Immature natural killer cell (primary cell): ENCODE results near the gene CEACAM4. TPM values are rescaled to one million over a fixed set of nuclear protein-coding genes. Genes with fewer than 3 reads are reported as not detected.

Source experiments
- DNase-seq, 3 donors: peaks; one replicate each; pipeline ENCODE4 v3.0.0; 2022; ENCODE audit warnings: mixed read lengths in 1 of 3
- H3K27ac Mint-ChIP-seq, 6 donors: one replicate each; pipeline ENCODE4 v1.8.0; 2020; ENCODE audit warnings: mixed read lengths in 6 of 6, mild to moderate bottlenecking in 5 of 6, inconsistent platforms in 4 of 6, moderate library complexity in 3 of 6
- H3K27me3 Mint-ChIP-seq, 3 donors: one replicate each; pipeline ENCODE4 v1.8.0; 2020 to 2021; ENCODE audit warnings: low read depth in 3 of 3, mild to moderate bottlenecking in 3 of 3, mixed read lengths in 3 of 3, moderate library complexity in 3 of 3, inconsistent platforms in 1 of 3
- H3K36me3 Mint-ChIP-seq, 3 donors: one replicate each; pipeline ENCODE4 v1.8.0; 2020; ENCODE audit warnings: mixed read lengths in 3 of 3, inconsistent platforms in 2 of 3, mild to moderate bottlenecking in 2 of 3
- H3K4me1 Mint-ChIP-seq, 2 donors: one replicate each; pipeline ENCODE4 v1.8.0; 2020; ENCODE audit warnings: inconsistent platforms in 2 of 2, mild to moderate bottlenecking in 2 of 2, mixed read lengths in 2 of 2, moderate library complexity in 1 of 2
- H3K4me3 Mint-ChIP-seq, 5 donors: one replicate each; pipeline ENCODE4 v1.8.0; 2020; ENCODE audit warnings: mild to moderate bottlenecking in 5 of 5, mixed read lengths in 5 of 5, inconsistent platforms in 3 of 5, moderate library complexity in 3 of 5
- H3K9me3 Mint-ChIP-seq, 6 donors: one replicate each; pipeline ENCODE4 v1.8.0; 2020; ENCODE audit warnings: mild to moderate bottlenecking in 6 of 6, mixed read lengths in 6 of 6, inconsistent platforms in 4 of 6, moderate library complexity in 3 of 6
- polyA plus RNA-seq, 3 donors: library from polyadenylated mRNA; unstranded; fragments of 300-500 nt; fragmentation: Illumina TruSeq; gene quantifications; one replicate each; pipeline ENCODE4 v1.2.3, GENCODE V29; 2021

The CEACAM4 gene
- polyA plus RNA-seq, 3 donors from 2014 or later, result 0.61 TPM; not detected in 2

DNA sequence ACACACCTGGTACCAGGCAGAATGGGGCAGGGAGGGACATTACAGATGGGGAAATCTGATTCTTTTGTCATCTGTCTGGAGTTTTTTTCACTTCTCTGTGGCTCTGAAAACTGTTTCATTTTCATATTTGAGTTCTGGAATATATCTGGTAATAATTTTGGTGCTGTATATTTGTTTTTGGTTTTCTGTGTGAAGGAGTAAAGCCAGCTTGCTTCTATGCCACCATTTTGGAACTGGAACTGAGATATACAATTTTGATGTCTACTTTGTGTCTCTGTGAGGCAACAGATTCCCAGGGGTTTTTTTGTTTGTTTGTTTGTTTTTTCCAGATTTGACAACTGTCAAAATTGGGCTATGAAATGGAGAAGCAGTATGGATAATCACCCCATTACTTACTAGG, 16.1 kb downstream of the CEACAM4 start:
- H3K4me1 Mint-ChIP-seq, result no peaks in the 10 kb centered on the region
- H3K36me3 Mint-ChIP-seq, result no peaks in the 10 kb centered on the region
- DNase-seq, result no peak
- H3K27ac Mint-ChIP-seq, result no peak overlapping the region
- no peak overlapping the region for H3K4me3 Mint-ChIP-seq
- no peaks in the 10 kb centered on the region for H3K9me3 Mint-ChIP-seq
- H3K27me3 Mint-ChIP-seq, result peaks cover 5 to 15% (median 7%) of the 10 kb centered on the region in 3 donors

DNA sequence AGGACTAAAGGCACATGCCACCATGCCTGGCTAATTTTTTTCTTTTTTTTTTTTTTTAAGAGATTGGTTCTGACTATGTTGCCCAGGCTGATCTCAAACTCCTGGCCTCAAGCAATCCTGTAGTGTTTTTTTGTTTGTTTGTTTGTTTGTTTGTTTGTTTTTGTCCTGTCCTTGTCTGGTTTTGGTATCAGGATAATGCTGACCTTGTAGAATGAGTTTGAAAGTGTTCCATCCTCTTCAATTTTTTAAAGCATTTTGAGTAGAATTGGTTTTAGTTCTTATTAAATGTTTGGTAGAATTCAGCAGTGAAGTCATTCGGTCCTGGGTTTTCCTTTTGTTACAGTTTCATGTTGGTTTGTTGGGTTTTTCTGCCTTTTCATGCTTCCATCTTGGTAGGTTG, 19.2 kb downstream of the CEACAM4 start:
- Mint-ChIP-seq H3K27me3 (peaks cover 7 to 11% (median 9%) of the 10 kb centered on the region in 3 donors), H3K36me3 (peaks cover 0 to 3% (median 0%) of the 10 kb centered on the region in 3 donors), H3K4me1 (no peaks in the 10 kb centered on the region), H3K27ac (no peak overlapping the region), H3K9me3 (no peaks in the 10 kb centered on the region), H3K4me3 (no peak overlapping the region)
- DNase-seq, result no peak

DNA sequence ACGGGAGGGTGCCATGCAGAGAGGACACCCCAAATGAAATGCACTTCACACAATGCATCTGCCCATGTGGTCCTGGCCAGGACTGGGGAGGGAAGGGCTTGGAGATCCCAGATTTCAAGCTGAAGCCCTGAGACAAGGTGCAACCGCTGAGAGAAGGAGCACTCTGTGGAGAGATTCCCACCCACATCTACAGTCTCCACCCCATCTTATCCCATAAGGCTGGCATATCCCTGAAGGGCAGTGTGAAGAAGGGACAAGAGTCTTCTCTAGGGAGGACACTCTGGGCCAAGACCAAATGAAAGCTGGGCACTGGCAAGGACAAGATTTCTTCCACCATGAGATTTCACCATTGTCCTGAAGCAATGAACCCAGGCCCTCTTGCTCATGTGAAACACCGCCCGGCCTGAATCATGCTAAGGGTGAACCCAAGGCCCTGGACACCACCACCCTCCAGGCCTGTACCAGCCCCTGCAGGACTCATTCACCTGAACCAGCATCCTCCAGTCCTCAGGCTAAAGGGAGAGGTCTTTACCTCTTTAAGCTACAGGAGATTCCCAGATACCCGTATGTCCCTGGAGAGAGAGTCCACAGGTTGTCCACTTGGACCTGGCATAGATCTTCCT, 20.5 kb downstream of the CEACAM4 start:
- no peaks in the 10 kb centered on the region for H3K9me3 Mint-ChIP-seq
- no peak for DNase-seq
- H3K4me1 Mint-ChIP-seq, result no peaks in the 10 kb centered on the region
- no peak overlapping the region for H3K4me3 Mint-ChIP-seq
- no peak overlapping the region for H3K27ac Mint-ChIP-seq
- H3K36me3 Mint-ChIP-seq, result peaks cover 0 to 3% (median 0%) of the 10 kb centered on the region in 3 donors
- peaks cover 7 to 11% (median 11%) of the 10 kb centered on the region in 3 donors for H3K27me3 Mint-ChIP-seq

GRCh38 chr19:41604831-41605230, 22.0 kb downstream of the CEACAM4 start:
- no peaks in the 10 kb centered on the region for H3K9me3 Mint-ChIP-seq
- DNase-seq, result no peak
- no peak overlapping the region for H3K4me3 Mint-ChIP-seq
- peaks cover 7 to 11% (median 11%) of the 10 kb centered on the region in 3 donors for H3K27me3 Mint-ChIP-seq
- peaks cover 0 to 3% (median 0%) of the 10 kb centered on the region in 3 donors for H3K36me3 Mint-ChIP-seq
- no peaks in the 10 kb centered on the region for H3K4me1 Mint-ChIP-seq
- H3K27ac Mint-ChIP-seq, result no peak overlapping the region

DNA sequence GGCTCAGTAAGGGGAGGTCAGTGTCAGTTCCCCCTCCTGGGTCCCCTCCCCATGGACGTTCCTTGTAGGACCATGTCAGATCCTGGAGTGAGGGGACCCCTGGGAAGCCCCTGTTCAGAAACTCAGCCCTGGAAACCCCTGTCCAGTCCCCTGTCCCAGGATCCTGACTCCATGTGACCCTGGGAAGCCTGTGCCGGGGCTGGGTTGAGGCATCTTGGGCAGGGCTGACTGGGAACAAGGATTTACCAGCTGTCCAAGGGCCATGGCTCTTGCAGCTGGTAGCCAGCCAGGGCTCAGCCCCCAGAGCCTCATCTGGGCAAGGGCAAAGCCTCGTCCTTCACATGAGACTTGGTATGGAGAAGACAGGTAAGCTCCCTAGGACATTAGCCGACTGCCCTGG, 25.1 kb downstream of the CEACAM4 start:
- DNase-seq, result no peak
- Mint-ChIP-seq H3K4me3 (no peak overlapping the region), H3K27ac (no peak overlapping the region), H3K36me3 (peaks cover 0 to 3% (median 0%) of the 10 kb centered on the region in 3 donors), H3K27me3 (peaks cover 9 to 13% (median 13%) of the 10 kb centered on the region in 3 donors), H3K4me1 (peaks cover 1 to 6% of the 10 kb centered on the region in 2 donors), H3K9me3 (no peaks in the 10 kb centered on the region)

DNA sequence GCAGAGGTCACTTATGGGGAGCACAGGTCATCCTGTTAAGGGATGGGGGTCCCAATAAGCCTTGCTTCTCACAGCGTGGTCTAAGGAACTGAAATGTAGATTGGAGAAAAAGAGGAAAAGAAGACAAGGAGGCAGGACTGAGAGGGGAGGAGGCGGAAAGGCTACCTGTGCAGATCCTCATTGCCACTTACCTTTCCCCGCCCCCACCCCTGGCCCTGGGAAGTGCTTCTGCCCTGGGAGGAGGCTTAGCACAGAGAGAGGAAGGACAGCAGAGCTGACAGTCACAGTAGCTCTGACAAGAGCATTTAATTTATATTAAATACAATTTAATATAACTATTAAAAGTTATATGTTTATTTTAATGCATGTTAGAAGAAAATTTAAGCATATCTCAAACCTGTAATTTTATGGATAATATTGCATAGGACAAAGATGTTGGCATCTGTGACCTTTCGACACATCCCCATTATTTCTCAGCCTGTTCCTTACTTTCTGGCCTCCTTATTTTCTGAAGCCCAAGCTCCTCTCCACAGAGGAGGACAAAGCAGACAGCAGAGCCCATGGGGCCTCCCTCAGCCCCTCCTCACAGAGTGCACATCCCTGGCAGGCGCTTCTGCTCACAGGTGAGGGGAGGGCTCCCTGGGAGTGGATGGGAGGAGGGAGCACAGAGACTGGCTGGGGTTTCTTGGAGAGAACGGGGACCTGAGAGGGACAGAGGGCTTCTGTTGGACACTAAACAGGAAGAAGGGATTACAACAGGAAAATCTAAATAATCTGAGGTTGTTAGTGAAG, 27.5 kb downstream of the CEACAM4 start:
- peaks cover 8 to 19% (median 13%) of the 10 kb centered on the region in 3 donors for H3K27me3 Mint-ChIP-seq
- no peak overlapping the region for H3K4me3 Mint-ChIP-seq
- H3K9me3 Mint-ChIP-seq, result no peaks in the 10 kb centered on the region
- DNase-seq, result no peak
- peak overlapping the region in 1 of 6 donors; percentile 81 for H3K27ac Mint-ChIP-seq
- H3K36me3 Mint-ChIP-seq, result no peaks in the 10 kb centered on the region
- peaks cover 5 to 12% of the 10 kb centered on the region in 2 donors for H3K4me1 Mint-ChIP-seq

DNA sequence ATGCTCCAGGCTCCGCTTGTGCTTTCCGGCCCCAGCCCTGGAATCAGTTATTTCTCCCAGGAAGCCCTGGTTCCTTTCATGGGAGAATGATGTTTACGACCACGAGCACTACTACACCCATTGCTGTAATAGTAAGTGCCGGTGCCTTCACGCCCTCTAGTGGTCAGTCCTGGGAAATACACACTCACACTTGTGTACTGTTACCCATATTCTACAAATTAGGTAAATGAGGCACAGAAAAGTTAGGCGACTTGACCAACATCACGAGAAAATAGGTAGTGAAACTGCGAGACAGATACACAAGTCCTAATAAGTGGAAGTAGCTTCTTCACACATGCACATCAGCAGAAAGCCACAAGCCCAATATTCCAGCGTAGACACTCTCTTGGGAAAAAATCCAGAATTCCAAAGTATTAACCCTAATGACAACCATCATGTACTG, 29.3 kb downstream of the CEACAM4 start:
- DNase-seq, result peak; percentile 63 to 69 (median 66)
- Mint-ChIP-seq H3K9me3 (no peaks in the 10 kb centered on the region), H3K27me3 (peaks cover 7 to 16% (median 10%) of the 10 kb centered on the region in 3 donors), H3K27ac (no peak overlapping the region), H3K4me1 (peaks cover 5 to 12% of the 10 kb centered on the region in 2 donors), H3K36me3 (no peaks in the 10 kb centered on the region), H3K4me3 (peak overlapping the region in 1 of 5 donors; percentile 31)

- Mint-ChIP-seq H3K4me1 (peaks cover 5 to 12% of the 10 kb centered on the region in 2 donors), H3K4me3 (no peak overlapping the region), H3K36me3 (no peaks in the 10 kb centered on the region)
Measured at GRCh38 chr19:41595890-41596280, 31.0 kb downstream of the CEACAM4 start.

GRCh38 chr19:41595258-41595889, 31.5 kb downstream of the CEACAM4 start:
- H3K4me3 Mint-ChIP-seq, result no peak overlapping the region
- peak; percentile 55 to 68 (median 59) for DNase-seq
- no peaks in the 10 kb centered on the region for H3K9me3 Mint-ChIP-seq
- peak overlapping the region in 1 of 6 donors; percentile 61 for H3K27ac Mint-ChIP-seq
- no peaks in the 10 kb centered on the region for H3K36me3 Mint-ChIP-seq
- H3K4me1 Mint-ChIP-seq, result peaks cover 5 to 16% of the 10 kb centered on the region in 2 donors
- H3K27me3 Mint-ChIP-seq, result peaks cover 4 to 13% (median 11%) of the 10 kb centered on the region in 3 donors

More at GRCh38 chr19:41595890-41596280, 31.0 kb downstream of the CEACAM4 start:
- H3K9me3 Mint-ChIP-seq, result no peaks in the 10 kb centered on the region
- DNase-seq, result no peak
- peaks cover 6 to 13% (median 11%) of the 10 kb centered on the region in 3 donors for H3K27me3 Mint-ChIP-seq
- peak overlapping the region in 1 of 6 donors; percentile 24 for H3K27ac Mint-ChIP-seq

DNA sequence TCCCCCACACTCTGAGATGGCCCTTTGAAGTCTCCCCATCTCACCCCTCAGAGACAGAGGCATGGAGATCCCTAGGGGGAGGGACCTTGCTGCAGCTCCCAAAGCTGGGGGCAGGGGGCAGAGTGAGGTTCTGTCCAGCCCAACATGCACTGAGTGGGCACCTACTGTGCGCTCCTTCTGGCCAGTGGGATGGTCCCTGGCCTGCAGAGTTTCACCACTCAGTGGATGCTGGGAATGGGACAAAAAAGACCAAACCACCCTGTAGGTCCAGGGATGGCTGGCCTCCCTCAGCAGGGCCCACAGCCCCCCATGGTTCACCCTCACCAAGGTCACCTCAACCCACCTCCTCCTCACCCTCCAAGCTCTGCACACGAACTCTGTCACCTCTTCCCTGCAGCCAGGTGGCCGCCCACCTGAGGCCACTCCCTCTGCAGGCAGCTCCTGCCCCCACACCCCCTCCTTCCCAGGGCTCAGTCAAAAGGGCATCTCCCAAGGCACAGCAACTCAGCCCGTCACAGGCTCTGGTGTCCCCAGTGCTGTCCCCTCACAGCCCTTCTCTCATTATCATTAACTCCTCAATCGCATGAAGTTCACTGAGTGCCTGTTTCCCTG, 34.8 kb downstream of the CEACAM4 start:
- H3K27me3 Mint-ChIP-seq, result peaks cover 4 to 9% (median 9%) of the 10 kb centered on the region in 3 donors
- H3K4me3 Mint-ChIP-seq, result no peak overlapping the region
- no peak for DNase-seq
- H3K9me3 Mint-ChIP-seq, result no peaks in the 10 kb centered on the region
- no peak overlapping the region for H3K27ac Mint-ChIP-seq
- H3K4me1 Mint-ChIP-seq, result peaks cover 4 to 18% of the 10 kb centered on the region in 2 donors
- H3K36me3 Mint-ChIP-seq, result peaks cover 0 to 8% (median 0%) of the 10 kb centered on the region in 3 donors

DNA sequence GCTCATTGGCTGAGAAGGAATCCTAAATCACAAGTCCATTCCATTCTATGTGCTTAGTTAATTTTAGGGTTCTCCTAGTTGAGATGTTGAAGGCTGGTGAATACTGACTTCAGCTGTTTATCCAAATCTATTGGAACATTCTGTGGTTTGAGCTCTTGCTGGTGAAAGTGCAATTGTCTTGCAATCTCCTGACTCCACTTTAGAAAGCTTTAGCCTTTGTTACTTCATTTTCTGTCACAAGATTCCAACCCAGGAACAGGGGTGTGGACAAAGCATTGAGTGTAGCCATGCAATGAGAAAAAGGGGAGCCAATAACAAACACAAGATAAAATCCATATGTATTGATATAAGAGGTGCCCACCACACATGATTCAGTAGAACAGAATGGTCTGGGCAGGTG, 35.9 kb downstream of the CEACAM4 start:
- Mint-ChIP-seq H3K27me3 (peaks cover 4 to 7% (median 4%) of the 10 kb centered on the region in 3 donors), H3K9me3 (no peaks in the 10 kb centered on the region), H3K27ac (no peak overlapping the region), H3K36me3 (peaks cover 0 to 8% (median 0%) of the 10 kb centered on the region in 3 donors), H3K4me1 (peaks cover 4 to 18% of the 10 kb centered on the region in 2 donors), H3K4me3 (no peak overlapping the region)
- no peak for DNase-seq

GRCh38 chr19:41589371-41589770, 37.5 kb downstream of the CEACAM4 start:
- no peaks in the 10 kb centered on the region for H3K9me3 Mint-ChIP-seq
- no peak for DNase-seq
- peaks cover 0 to 12% of the 10 kb centered on the region in 2 donors for H3K4me1 Mint-ChIP-seq
- H3K27me3 Mint-ChIP-seq, result peaks cover 0 to 6% (median 4%) of the 10 kb centered on the region in 3 donors
- H3K27ac Mint-ChIP-seq, result no peak overlapping the region
- no peak overlapping the region for H3K4me3 Mint-ChIP-seq
- peaks cover 0 to 16% (median 0%) of the 10 kb centered on the region in 3 donors for H3K36me3 Mint-ChIP-seq

DNA sequence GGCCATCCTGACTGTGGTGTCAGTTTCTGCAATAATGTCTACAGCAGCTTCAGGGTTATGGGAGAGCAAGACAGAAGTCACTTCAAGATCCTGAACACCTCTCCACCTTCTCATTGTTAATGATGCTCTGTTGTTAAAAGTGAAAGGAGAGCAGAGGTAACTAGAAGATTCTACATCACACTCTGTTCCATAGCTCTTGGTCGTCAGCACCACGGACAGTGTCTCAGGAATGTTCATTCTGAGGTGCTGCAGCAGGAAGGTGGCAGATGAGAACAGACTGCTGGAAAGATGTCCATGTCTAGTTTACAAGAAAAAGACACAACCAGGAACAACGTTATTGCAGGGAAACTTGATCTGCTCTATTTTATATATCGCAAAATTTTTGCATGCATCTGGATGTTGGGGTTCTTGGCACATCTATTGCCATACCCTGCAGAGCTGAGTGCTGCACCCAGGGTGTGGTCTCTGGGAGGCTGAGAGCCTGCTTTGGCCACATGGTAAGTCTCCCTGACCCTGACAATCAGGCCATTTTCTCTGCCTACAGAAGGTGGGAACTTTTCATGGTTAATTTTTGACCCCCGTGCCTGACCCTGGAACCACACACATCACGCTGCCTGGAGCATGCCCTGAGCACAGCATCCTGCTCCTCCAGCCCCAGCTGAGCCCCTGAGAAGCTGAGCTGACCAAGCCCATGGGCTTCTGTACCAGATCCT, 38.2 kb downstream of the CEACAM4 start:
- no peak for DNase-seq
- Mint-ChIP-seq H3K36me3 (peaks cover 3 to 20% (median 3%) of the 10 kb centered on the region in 3 donors), H3K4me1 (peaks cover 0 to 12% of the 10 kb centered on the region in 2 donors), H3K4me3 (no peak overlapping the region), H3K27me3 (peaks cover 0 to 4% (median 3%) of the 10 kb centered on the region in 3 donors), H3K27ac (peak overlapping the region in 3 of 6 donors; percentile 19 to 74 (median 39)), H3K9me3 (no peaks in the 10 kb centered on the region)
